K562 (cell line): ENCODE measurements around the gene NOL4L. TPM values are rescaled to one million over a fixed set of nuclear protein-coding genes. Genes with fewer than 3 reads are reported as not detected.

Source experiments
- ATF2 ChIP-seq: sonication (generic); formaldehyde crosslinking; IDR thresholded peaks from 2 replicates; pipeline ENCODE4 v1.8.1; 2022; ENCODE audit warnings: missing genetic modification reagents
- L3MBTL2 ChIP-seq: fragments of 450-650 bp; IDR thresholded peaks from 2 replicates; pipeline ENCODE4 v1.6.1; 2016; ENCODE audit warnings: mild to moderate bottlenecking, moderate library complexity
- PHTF2 ChIP-seq: fragments of 250-450 bp; sonication (Bioruptor Pico); IDR thresholded peaks from 2 replicates; pipeline ENCODE4 v1.5.0; 2021; ENCODE audit warnings: mild to moderate bottlenecking
- PURB ChIP-seq: sonication (generic); formaldehyde crosslinking; IDR thresholded peaks from 2 replicates; pipeline ENCODE4 v1.9.0; 2021; ENCODE audit warnings: low read depth, mild to moderate bottlenecking, missing genetic modification reagents
- RBFOX2 ChIP-seq: fragments of 200-400 bp; formaldehyde crosslinking; IDR thresholded peaks from 2 replicates; pipeline ENCODE4 v1.6.1; 2017; ENCODE audit warnings: low read depth, mild to moderate bottlenecking, low read length, moderate library complexity
- SMAD3 ChIP-seq: fragments of 450-650 bp; formaldehyde crosslinking; conservative IDR thresholded peaks from 2 replicates; pipeline ENCODE4 v1.4.0; 2020; ENCODE audit warnings: mild to moderate bottlenecking
- TAF15 ChIP-seq: fragments of 200-400 bp; formaldehyde crosslinking; IDR thresholded peaks from 2 replicates; pipeline ENCODE4 v1.6.1; 2017; ENCODE audit warnings: mild to moderate bottlenecking, low read depth, low read length, moderate library complexity
- polyA plus RNA-seq, 8 experiments: library from polyadenylated mRNA; depleted of rRNA in 4 of 8; stranded (reverse) in 5 of 8; unstranded in 3 of 8; fragments of >200 nt; fragmentation: Nextera tagmentation in 2 of 8; fragmentation: Illumina TruSeq in 1 of 8; extraction: Ambion mirVana in 2 of 8; extraction: Trizol in 1 of 8; gene quantifications; 2 replicates each; pipeline versions ENCODE4 v1.2.1 to v1.2.3, GENCODE V29; 2011 to 2014; ENCODE audit warnings: inconsistent platforms in 1 of 8, missing spikeins in 1 of 8
- total RNA-seq, 7 experiments: library from RNA; depleted of rRNA in 6 of 7; stranded (reverse); fragments of >200 nt in 6 of 7; fragmentation: Illumina TruSeq in 2 of 7; extraction: Trizol in 2 of 7; gene quantifications; 2 replicates each; pipeline versions ENCODE4 v1.2.1 to v1.2.3, GENCODE V29; 2011 to 2021; ENCODE audit warnings: low replicate concordance in 1 of 7
- TF ChIP-seq, protein P1 (sequence below), 2 experiments: fragments of 450-650 bp; formaldehyde crosslinking in 1 of 2; IDR thresholded peaks; 2 replicates each; pipeline versions ENCODE4 v1.4.0 to v1.6.1; 2014 to 2020; ENCODE audit warnings: mild to moderate bottlenecking in 2 of 2, borderline replicate concordance in 1 of 2, low read depth in 1 of 2
- TF ChIP-seq, protein P2 (sequence below): IDR thresholded peaks from 3 replicates; pipeline ENCODE4 v1.6.1; 2011; ENCODE audit warnings: borderline replicate concordance, mild to moderate bottlenecking; ENCODE audit not compliant: insufficient read length, insufficient read depth

The NOL4L gene
- total and polyA plus RNA-seq, 9 of the 15 experiments (the other 6 are each of a cell fraction or from before 2014, with no cell fraction given), result 5.1 to 36.2 (median 13.6) TPM

GRCh38 chr20:32585586-32586127, 524 bp upstream of the NOL4L start (continued):
- TF ChIP-seq TAF15 (no peak), L3MBTL2 (no peak), PHTF2 (CRISPR knock-in tag) (no peak), ATF2 (no peak), SMAD3 (CRISPR knock-in tag) (no peak), RBFOX2 (0 out of 2 replicates have a peak, but pooled peaks have one; percentile 1), PURB (CRISPR knock-in tag) (no peak)
- TF ChIP-seq, protein P1, sequence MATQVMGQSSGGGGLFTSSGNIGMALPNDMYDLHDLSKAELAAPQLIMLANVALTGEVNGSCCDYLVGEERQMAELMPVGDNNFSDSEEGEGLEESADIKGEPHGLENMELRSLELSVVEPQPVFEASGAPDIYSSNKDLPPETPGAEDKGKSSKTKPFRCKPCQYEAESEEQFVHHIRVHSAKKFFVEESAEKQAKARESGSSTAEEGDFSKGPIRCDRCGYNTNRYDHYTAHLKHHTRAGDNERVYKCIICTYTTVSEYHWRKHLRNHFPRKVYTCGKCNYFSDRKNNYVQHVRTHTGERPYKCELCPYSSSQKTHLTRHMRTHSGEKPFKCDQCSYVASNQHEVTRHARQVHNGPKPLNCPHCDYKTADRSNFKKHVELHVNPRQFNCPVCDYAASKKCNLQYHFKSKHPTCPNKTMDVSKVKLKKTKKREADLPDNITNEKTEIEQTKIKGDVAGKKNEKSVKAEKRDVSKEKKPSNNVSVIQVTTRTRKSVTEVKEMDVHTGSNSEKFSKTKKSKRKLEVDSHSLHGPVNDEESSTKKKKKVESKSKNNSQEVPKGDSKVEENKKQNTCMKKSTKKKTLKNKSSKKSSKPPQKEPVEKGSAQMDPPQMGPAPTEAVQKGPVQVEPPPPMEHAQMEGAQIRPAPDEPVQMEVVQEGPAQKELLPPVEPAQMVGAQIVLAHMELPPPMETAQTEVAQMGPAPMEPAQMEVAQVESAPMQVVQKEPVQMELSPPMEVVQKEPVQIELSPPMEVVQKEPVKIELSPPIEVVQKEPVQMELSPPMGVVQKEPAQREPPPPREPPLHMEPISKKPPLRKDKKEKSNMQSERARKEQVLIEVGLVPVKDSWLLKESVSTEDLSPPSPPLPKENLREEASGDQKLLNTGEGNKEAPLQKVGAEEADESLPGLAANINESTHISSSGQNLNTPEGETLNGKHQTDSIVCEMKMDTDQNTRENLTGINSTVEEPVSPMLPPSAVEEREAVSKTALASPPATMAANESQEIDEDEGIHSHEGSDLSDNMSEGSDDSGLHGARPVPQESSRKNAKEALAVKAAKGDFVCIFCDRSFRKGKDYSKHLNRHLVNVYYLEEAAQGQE (IDR thresholded peaks at IDR 0.05; ENCODE audit: borderline replicate concordance), result no peak
- TF ChIP-seq, protein P1 (CRISPR knock-in tag; IDR thresholded peaks at IDR 0.05; ENCODE audit: low read depth), result no peak
- TF ChIP-seq, protein P2, sequence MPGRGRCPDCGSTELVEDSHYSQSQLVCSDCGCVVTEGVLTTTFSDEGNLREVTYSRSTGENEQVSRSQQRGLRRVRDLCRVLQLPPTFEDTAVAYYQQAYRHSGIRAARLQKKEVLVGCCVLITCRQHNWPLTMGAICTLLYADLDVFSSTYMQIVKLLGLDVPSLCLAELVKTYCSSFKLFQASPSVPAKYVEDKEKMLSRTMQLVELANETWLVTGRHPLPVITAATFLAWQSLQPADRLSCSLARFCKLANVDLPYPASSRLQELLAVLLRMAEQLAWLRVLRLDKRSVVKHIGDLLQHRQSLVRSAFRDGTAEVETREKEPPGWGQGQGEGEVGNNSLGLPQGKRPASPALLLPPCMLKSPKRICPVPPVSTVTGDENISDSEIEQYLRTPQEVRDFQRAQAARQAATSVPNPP, result no peak
